ENCODE results near the gene LARGE1.

- TF ChIP-seq CTCF (IDR thresholded peaks at IDR 0.05), result no peak
- no peak for TF ChIP-seq POLR2AphosphoS5 (IDR thresholded peaks at IDR 0.05; ENCODE audit: insufficient read depth in 1 of 2, low read depth in 1 of 2)
Measured at GRCh38 chr22:33728847-33729246, 191.4 kb downstream of the LARGE1 start.
